Measurements from ENCODE around the gene ELFN2. TPM values are rescaled to one million over a fixed set of nuclear protein-coding genes. Genes with fewer than 3 reads are reported as not detected.
"Not testable (repeated sequence)": the region's sequence is repeated elsewhere in the genome, so short reads cannot be mapped to it uniquely, and the experiment has no call there.

Gene ELFN2
- total RNA-seq, 3 donors from 2014 or later: not detected

- H3K4me3 ChIP-seq: no peak overlapping the region
- H3K9me3 ChIP-seq: no peaks in the 10 kb centered on the region
- peaks cover 0 to 3% of the 10 kb centered on the region in 2 donors for H3K27me3 ChIP-seq
- TF ChIP-seq POLR2AphosphoS5 (IDR thresholded peaks at IDR 0.05): no peak
- no peak for TF ChIP-seq POLR2A (IDR thresholded peaks at IDR 0.05)
- no peak for TF ChIP-seq CTCF (IDR thresholded peaks at IDR 0.05)
- no peak for DNase-seq (ENCODE audit: low spot score in 2 of 2)
- H3K4me1 ChIP-seq: peaks cover 0 to 3% of the 10 kb centered on the region in 2 donors
- intact Hi-C loops (cut with DNase I; ENCODE audit: low total_unique reads): no loop called here
- no peaks in the 10 kb centered on the region for H3K36me3 ChIP-seq
- H3K27ac ChIP-seq: no peak overlapping the region
Measured at GRCh38 chr22:37401401-37402183, 25.7 kb downstream of the ELFN2 start.

- intact Hi-C loops (cut with DNase I; ENCODE audit: low total_unique reads): no loop called here
- Histone ChIP-seq H3K36me3 (no peaks in the 10 kb centered on the region), H3K4me1 (peaks cover 0 to 3% of the 10 kb centered on the region in 2 donors), H3K9me3 (no peaks in the 10 kb centered on the region), H3K27ac (no peak overlapping the region), H3K27me3 (peaks cover 0 to 11% of the 10 kb centered on the region in 2 donors), H3K4me3 (no peak overlapping the region)
- TF ChIP-seq POLR2AphosphoS5 (IDR thresholded peaks at IDR 0.05) (no peak), CTCF (IDR thresholded peaks at IDR 0.05) (no peak), POLR2A (IDR thresholded peaks at IDR 0.05) (no peak)
- DNase-seq (ENCODE audit: low spot score in 2 of 2): no peak
Measured at GRCh38 chr22:37400719-37401118, 26.6 kb downstream of the ELFN2 start.

GRCh38 chr22:37399457-37399856 is 27.8 kb downstream of the ELFN2 start:
- H3K9me3 ChIP-seq; H3K27ac ChIP-seq; intact Hi-C loops (cut with DNase I; ENCODE audit: low total_unique reads); DNase-seq (ENCODE audit: low spot score in 2 of 2); H3K36me3 ChIP-seq; H3K4me3 ChIP-seq; H3K4me1 ChIP-seq: not testable (repeated sequence)
- H3K27me3 ChIP-seq: peaks cover 0 to 15% of the 10 kb centered on the region in 2 donors

- Histone ChIP-seq H3K4me1 (peaks cover 0 to 3% of the 10 kb centered on the region in 2 donors), H3K36me3 (no peaks in the 10 kb centered on the region), H3K9me3 (no peaks in the 10 kb centered on the region), H3K27ac (no peak overlapping the region), H3K4me3 (no peak overlapping the region), H3K27me3 (peaks cover 0 to 13% of the 10 kb centered on the region in 2 donors)
- intact Hi-C loops (cut with DNase I; ENCODE audit: low total_unique reads): no loop called here
- no peak for DNase-seq (ENCODE audit: low spot score in 2 of 2)
- TF ChIP-seq CTCF (IDR thresholded peaks at IDR 0.05): no peak
- no peak for TF ChIP-seq POLR2A (IDR thresholded peaks at IDR 0.05)
- TF ChIP-seq POLR2AphosphoS5 (IDR thresholded peaks at IDR 0.05): no peak
Measured at GRCh38 chr22:37397226-37397625, 30.1 kb downstream of the ELFN2 start.

GRCh38 chr22:37396488-37397084 is 30.7 kb downstream of the ELFN2 start:
- Histone ChIP-seq H3K36me3 (no peaks in the 10 kb centered on the region), H3K9me3 (no peaks in the 10 kb centered on the region), H3K27me3 (peaks cover 0 to 13% of the 10 kb centered on the region in 2 donors), H3K27ac (no peak overlapping the region), H3K4me1 (peaks cover 0 to 3% of the 10 kb centered on the region in 2 donors), H3K4me3 (no peak overlapping the region)
- DNase-seq (ENCODE audit: low spot score in 2 of 2): no peak
- intact Hi-C loops (cut with DNase I; ENCODE audit: low total_unique reads): no loop called here
- no peak for TF ChIP-seq CTCF (IDR thresholded peaks at IDR 0.05)
- TF ChIP-seq POLR2A (IDR thresholded peaks at IDR 0.05): no peak
- TF ChIP-seq POLR2AphosphoS5 (IDR thresholded peaks at IDR 0.05): no peak

Data from breast epithelium (tissue), 4 donors.